ENCODE results near the gene NPL. TPM values are rescaled to one million over a fixed set of nuclear protein-coding genes. Genes with fewer than 3 reads are reported as not detected.

NPL gene
- polyA plus RNA-seq, 2 of the 4 experiments (the other 2 are of a cell fraction): 0.80 to 1.0 TPM

DNA sequence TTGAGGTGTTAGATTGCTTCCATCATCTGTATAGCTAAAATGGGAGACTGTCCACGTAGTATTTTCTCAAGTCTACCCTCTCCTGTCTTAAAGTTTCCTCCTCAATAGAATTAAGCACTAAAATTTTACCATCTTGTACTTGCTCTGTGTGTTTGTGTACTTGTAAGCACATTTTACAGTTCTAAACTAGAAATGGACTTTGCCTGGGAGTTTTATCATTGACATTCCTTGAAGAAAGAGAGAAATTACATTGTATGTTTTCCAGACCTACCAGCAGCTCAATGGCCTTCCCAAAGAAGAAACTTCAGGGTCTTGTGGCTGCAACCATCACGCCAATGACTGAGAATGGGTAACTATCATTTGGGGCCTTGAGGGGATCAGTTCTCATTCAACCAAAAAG is 4.5 kb downstream of the NPL start:
- ATAC-seq (no peak), DNase-seq (ENCODE audit: low read depth in 1 of 2, low spot score in 1 of 2) (no peak), FAIRE-seq (no peak)
- no peak overlapping the region for H3K4me3 ChIP-seq
- TF ChIP-seq RNF2 (IDR thresholded peaks at IDR 0.05; ENCODE audit: borderline replicate concordance, low read depth): no peak
- no peak for TF ChIP-seq ZSCAN20 (CRISPR knock-in tag; IDR thresholded peaks at IDR 0.05)
- TF ChIP-seq KDM1A (IDR thresholded peaks at IDR 0.05; ENCODE audit: low read depth): no peak
- TF ChIP-seq RFX5 (IDR thresholded peaks at IDR 0.05): no peak
- TF ChIP-seq, protein P1, sequence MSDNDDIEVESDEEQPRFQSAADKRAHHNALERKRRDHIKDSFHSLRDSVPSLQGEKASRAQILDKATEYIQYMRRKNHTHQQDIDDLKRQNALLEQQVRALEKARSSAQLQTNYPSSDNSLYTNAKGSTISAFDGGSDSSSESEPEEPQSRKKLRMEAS (IDR thresholded peaks at IDR 0.05): no peak
- no peak for TF ChIP-seq RARB (CRISPR knock-in tag; IDR thresholded peaks at IDR 0.05)
- TF ChIP-seq BHLHE40 (IDR thresholded peaks at IDR 0.05; ENCODE audit: low read depth, low read length): no peak
- no peaks in the 10 kb centered on the region for H3K4me1 ChIP-seq
- ChIA-PET POLR2A (no interaction called here), CTCF (interaction anchor here (3.3 kb wide), 1 partner anchor 9 kb away, joined by 11 read pairs; no protein-coding TSS in a partner anchor)
- H3K9me3 ChIP-seq: no peaks in the 10 kb centered on the region
- no peak overlapping the region for H3K27ac ChIP-seq
- 48% methylated on average over 2 of the region's 2 CpGs for WGBS (ENCODE audit: missing lambda C conversion rate)
- no peak overlapping the region for H3K4me2 ChIP-seq

DNA sequence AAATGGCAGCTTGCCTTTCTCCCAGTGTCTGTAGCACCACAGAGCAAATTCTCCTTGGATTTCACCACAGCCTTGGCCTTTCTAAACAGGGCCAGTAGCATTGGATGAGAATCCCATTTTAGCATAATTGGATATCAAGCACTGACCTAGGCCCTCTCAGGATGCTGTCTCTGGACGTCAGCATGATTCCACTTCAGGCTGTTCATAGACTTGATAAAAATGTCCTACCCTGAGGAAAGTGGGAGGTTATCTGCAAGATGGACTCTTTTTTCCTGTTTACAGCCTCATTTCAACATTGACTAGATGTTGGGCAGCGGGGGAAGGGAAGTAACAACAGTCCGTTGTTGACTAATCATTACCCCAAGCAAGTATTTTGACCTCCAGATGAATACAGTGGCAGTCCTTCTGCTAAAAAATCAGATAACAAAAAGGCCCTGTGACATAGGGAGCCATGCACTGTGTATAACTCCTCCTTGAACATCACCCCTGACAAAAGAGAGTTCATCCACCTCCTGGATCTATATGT is 5.2 kb downstream of the NPL start:
- DNase-seq (ENCODE audit: low read depth in 1 of 2, low spot score in 1 of 2) (no peak), FAIRE-seq (no peak), ATAC-seq (no peak)
- Histone ChIP-seq H3K4me1 (no peaks in the 10 kb centered on the region), H3K9me3 (no peaks in the 10 kb centered on the region), H3K4me2 (no peak overlapping the region), H3K27ac (no peak overlapping the region), H3K4me3 (no peak overlapping the region)
- TF ChIP-seq, protein P2, sequence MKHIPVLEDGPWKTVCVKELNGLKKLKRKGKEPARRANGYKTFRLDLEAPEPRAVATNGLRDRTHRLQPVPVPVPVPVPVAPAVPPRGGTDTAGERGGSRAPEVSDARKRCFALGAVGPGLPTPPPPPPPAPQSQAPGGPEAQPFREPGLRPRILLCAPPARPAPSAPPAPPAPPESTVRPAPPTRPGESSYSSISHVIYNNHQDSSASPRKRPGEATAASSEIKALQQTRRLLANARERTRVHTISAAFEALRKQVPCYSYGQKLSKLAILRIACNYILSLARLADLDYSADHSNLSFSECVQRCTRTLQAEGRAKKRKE (CRISPR knock-in tag; IDR thresholded peaks at IDR 0.05; ENCODE audit: low read depth): no peak
- TF ChIP-seq, protein P3, sequence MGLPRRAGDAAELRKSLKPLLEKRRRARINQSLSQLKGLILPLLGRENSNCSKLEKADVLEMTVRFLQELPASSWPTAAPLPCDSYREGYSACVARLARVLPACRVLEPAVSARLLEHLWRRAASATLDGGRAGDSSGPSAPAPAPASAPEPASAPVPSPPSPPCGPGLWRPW (IDR thresholded peaks at IDR 0.05): no peak
- TF ChIP-seq FOSB (CRISPR knock-in tag; IDR thresholded peaks at IDR 0.05): no peak
- CTCF ChIA-PET: interaction anchor here (3.3 kb wide), 1 partner anchor 10 kb away, joined by 11 read pairs; no protein-coding TSS in a partner anchor
- 70% methylated on average over 3 of the region's 3 CpGs for WGBS (ENCODE audit: missing lambda C conversion rate)
- POLR2A ChIA-PET: no interaction called here

DNA sequence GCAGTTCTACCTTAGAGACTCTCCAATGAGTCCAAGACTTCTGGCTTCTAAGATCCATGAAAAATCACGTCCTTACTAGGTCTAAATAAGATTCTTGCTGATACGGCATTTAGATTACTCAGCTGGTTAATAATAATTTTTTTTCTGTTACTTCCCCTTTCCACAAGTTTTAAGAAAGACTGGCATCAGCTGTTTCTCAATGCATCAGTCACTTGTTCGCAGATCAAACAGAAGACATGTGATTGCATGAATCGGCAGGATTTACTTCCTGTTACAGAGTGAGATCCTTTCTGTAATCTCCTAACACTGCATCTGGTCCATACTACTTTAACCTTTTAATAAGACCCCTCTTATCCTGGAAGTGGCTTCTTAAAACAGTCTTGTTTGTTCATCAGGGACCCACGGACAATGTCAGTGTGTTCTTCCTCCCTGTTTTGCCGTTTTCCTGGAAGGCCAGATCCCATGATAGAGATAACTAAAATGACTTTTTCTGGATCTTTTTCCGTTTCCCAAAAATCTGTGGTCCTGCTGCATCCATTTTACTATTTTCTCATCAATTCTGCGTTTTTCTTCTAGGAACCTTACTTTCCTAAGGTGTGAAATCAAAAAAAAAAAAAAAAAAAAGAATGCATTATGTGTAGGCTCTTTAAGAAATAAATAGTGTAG is 6.1 kb downstream of the NPL start:
- POLR2A ChIA-PET: no interaction called here
- FAIRE-seq (no peak), DNase-seq (ENCODE audit: low read depth in 1 of 2, low spot score in 1 of 2) (peak; percentile 15 to 68), ATAC-seq (peak in 1 of 2 experiments; percentile 64; a peak in 3 of 6 replicates)
- H3K4me1 ChIP-seq: no peaks in the 10 kb centered on the region
- WGBS (ENCODE audit: missing lambda C conversion rate): 56% methylated on average over 8 of the region's 8 CpGs
- no peaks in the 10 kb centered on the region for H3K9me3 ChIP-seq
- TF ChIP-seq FOSB (CRISPR knock-in tag; IDR thresholded peaks at IDR 0.05): no peak
- TF ChIP-seq MAFK (IDR thresholded peaks at IDR 0.05; ENCODE audit: partially characterized antibody): peak; percentile 97
- 0 out of 6 replicates have a peak overlapping the region, but pooled peaks of 1 of the 2 experiments have one; percentile 33 for H3K27ac ChIP-seq
- CTCF ChIA-PET: interaction anchor here (3.3 kb wide), 1 partner anchor 11 kb away, joined by 11 read pairs; no protein-coding TSS in a partner anchor
- no peak overlapping the region for H3K4me2 ChIP-seq
- H3K4me3 ChIP-seq: no peak overlapping the region

DNA sequence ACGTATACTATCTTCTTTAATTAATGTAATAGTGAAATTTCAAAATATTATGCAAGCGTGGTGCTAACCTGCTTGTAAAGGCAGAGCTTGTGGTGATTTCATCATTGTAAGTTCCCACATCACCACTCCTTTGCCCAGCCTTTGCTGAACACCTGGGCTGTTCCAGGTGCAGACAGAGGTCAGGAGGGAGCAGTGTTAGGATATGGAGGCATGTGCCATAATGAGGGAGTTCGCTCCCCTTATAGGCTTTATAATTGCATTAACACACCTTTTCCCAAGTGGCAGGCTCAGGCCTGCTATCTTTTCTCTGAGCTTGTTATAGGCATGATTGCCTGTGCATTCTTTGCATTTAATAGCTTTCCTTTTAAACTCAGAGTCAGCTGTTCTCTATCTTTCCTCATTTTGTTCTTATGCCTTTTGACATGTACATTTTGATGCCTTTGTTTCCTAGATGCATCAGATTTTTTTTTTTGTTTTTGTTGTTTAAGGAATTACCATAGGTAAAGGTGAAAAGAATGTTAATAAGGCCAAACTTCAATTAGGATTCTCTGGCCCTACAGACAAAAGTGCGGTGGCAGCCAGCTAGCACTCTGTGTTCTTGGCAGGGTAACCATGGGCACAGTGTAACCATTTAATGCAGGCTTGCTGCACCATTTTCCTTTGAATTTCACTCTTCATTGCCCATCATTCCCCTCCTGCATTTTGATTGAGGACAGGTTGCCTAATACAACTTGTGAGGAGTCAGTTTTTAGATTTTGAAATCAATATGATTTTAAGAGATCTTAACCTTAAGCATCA is 12.6 kb downstream of the NPL start:
- WGBS (ENCODE audit: missing lambda C conversion rate): 45% methylated on average over 4 of the region's 4 CpGs
- DNase-seq (ENCODE audit: low read depth in 1 of 2, low spot score in 1 of 2) (no peak), ATAC-seq (no peak), FAIRE-seq (no peak)
- no peaks in the 10 kb centered on the region for H3K9me3 ChIP-seq
- no peaks in the 10 kb centered on the region for H3K4me1 ChIP-seq
- no peak overlapping the region for H3K4me2 ChIP-seq
- TF ChIP-seq HEYL (CRISPR knock-in tag; IDR thresholded peaks at IDR 0.05): no peak
- ChIA-PET CTCF (interaction anchor here (0.7 to 1.1 kb wide), 3 partner anchors 73 to 1753 kb away, joined by 3 read pairs; no protein-coding TSS in a partner anchor), POLR2A (no interaction called here)
- H3K4me3 ChIP-seq: no peak overlapping the region
- no peak overlapping the region for H3K27ac ChIP-seq

DNA sequence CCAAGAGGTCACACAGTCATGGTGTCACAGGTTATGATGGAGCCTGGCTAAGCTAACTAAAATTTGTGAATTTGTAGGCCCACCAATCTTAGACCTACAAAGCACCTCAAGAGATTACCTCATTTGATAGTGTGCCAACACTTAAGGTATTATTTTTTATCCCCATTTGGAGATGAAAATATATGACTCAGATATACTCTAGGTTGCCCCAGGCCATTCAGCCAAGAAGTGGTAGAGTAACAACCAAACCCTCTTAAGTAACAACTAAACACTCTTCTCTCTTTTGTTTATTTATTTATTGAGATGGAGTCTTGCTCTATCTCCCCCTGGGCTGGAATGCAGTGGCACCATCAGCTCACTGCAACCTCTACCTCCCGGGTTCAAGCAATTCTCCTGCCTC is 14.3 kb downstream of the NPL start:
- 89% methylated on average over 1 of the region's 1 CpG for WGBS (ENCODE audit: missing lambda C conversion rate)
- ATAC-seq: no peak
- POLR2A ChIA-PET: no interaction called here
- Histone ChIP-seq H3K4me3 (no peak overlapping the region), H3K9me3 (no peaks in the 10 kb centered on the region), H3K27ac (no peak overlapping the region), H3K4me2 (no peak overlapping the region), H3K4me1 (no peaks in the 10 kb centered on the region)
- CTCF ChIA-PET: interaction anchor here (0.6 kb wide), 1 partner anchor 419 kb away, joined by 4 read pairs; no protein-coding TSS in a partner anchor
- DNase-seq (ENCODE audit: low read depth in 1 of 2, low spot score in 1 of 2): no peak
- no peak for FAIRE-seq
- TF ChIP-seq HOXB5 (CRISPR knock-in tag; IDR thresholded peaks at IDR 0.05) (no peak), EHMT2 (IDR thresholded peaks at IDR 0.05; ENCODE audit: low read depth) (no peak), CHD2 (IDR thresholded peaks at IDR 0.05; ENCODE audit: low read length, partially characterized antibody) (no peak), EHF (CRISPR knock-in tag; IDR thresholded peaks at IDR 0.05) (no peak), ESRRA (IDR thresholded peaks at IDR 0.05; ENCODE audit: borderline replicate concordance, low read length) (no peak), NR3C1 (IDR thresholded peaks at IDR 0.05) (no peak), RARB (CRISPR knock-in tag; IDR thresholded peaks at IDR 0.05) (no peak), TP53 (CRISPR knock-in tag; IDR thresholded peaks at IDR 0.05) (no peak), ZNF302 (CRISPR knock-in tag; IDR thresholded peaks at IDR 0.05) (no peak)
- TF ChIP-seq, protein P4, sequence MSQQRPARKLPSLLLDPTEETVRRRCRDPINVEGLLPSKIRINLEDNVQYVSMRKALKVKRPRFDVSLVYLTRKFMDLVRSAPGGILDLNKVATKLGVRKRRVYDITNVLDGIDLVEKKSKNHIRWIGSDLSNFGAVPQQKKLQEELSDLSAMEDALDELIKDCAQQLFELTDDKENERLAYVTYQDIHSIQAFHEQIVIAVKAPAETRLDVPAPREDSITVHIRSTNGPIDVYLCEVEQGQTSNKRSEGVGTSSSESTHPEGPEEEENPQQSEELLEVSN (IDR thresholded peaks at IDR 0.05; ENCODE audit: borderline replicate concordance, low read depth): no peak
- TF ChIP-seq, protein P2 (CRISPR knock-in tag; IDR thresholded peaks at IDR 0.05; ENCODE audit: low read depth): no peak
